PFSK-1 (cell line): ENCODE data around the gene UCMA.

Source experiments
- FOXP2 ChIP-seq: optimal IDR thresholded peaks from 2 replicates; pipeline ENCODE3; 2011; ENCODE audit warnings: borderline replicate concordance, control low read depth, inconsistent platforms; ENCODE audit not compliant: insufficient read depth; ENCODE audit errors: extremely low read length, extremely low read depth
- POLR2AphosphoS5 ChIP-seq: IDR thresholded peaks from 2 replicates; pipeline ENCODE4 v1.6.1; 2012; ENCODE audit warnings: low read depth, mild to moderate bottlenecking, control low read depth, low read length, moderate library complexity
- REST ChIP-seq, 2 experiments: IDR thresholded peaks; 2 replicates each; pipeline versions ENCODE4 v1.6.1 to v1.8.0; 2011 to 2012; ENCODE audit warnings: low read depth in 2 of 2, low read length in 2 of 2, control low read depth in 1 of 2, inconsistent platforms in 1 of 2, mild to moderate bottlenecking in 1 of 2, moderate library complexity in 1 of 2; ENCODE audit not compliant: insufficient read depth in 1 of 2
- SIN3A ChIP-seq: IDR thresholded peaks from 2 replicates; pipeline ENCODE4 v1.6.1; 2012; ENCODE audit warnings: mild to moderate bottlenecking, low read length, moderate library complexity, borderline replicate concordance; ENCODE audit not compliant: insufficient read depth
- TAF1 ChIP-seq: IDR thresholded peaks from 2 replicates; pipeline ENCODE4 v1.6.1; 2012; ENCODE audit warnings: low read length, control low read depth, borderline replicate concordance; ENCODE audit not compliant: insufficient read depth

GRCh38 chr10:13206091-13206490 lies 28.1 kb downstream of the UCMA start:
- TF ChIP-seq REST (IDR thresholded peaks at IDR 0.05; ENCODE audit: insufficient read depth in 1 of 2, low read depth in 2 of 2, low read length in 2 of 2) (no peak), TAF1 (no peak), SIN3A (no peak), POLR2AphosphoS5 (no peak), FOXP2 (no peak)
